ENCODE results near the gene TMEM196.

The TMEM196 gene

GRCh38 chr7:19772841-19773760, at the start of gene TMEM196:
TSS of gene TMEM196 (minus strand) at chr7:19773617. CDS start at chr7:19772696, 921 bp downstream.
- DNase-seq = no peak

GRCh38 chr7:19816128-19816527, 42.7 kb upstream of the TMEM196 start:
- no peak for DNase-seq

- DNase-seq = no peak
Observed at GRCh38 chr7:19815546-19815945, 42.1 kb upstream of the TMEM196 start.

GRCh38 chr7:19814776-19815175, 41.4 kb upstream of the TMEM196 start:
- DNase-seq = no peak

GRCh38 chr7:19811386-19811785, 38.0 kb upstream of the TMEM196 start:
- no peak for DNase-seq

- no peak for DNase-seq
Observed at GRCh38 chr7:19798986-19799385, 25.6 kb upstream of the TMEM196 start.

GRCh38 chr7:19783541-19783940, 10.1 kb upstream of the TMEM196 start:
- DNase-seq = no peak

GRCh38 chr7:19776981-19777380, 3.6 kb upstream of the TMEM196 start:
- no peak for DNase-seq

GRCh38 chr7:19775578-19775977, 2.2 kb upstream of the TMEM196 start:
- DNase-seq = no peak

GRCh38 chr7:19772306-19772705, 1.1 kb downstream of the TMEM196 start:
- DNase-seq = no peak

GRCh38 chr7:19762631-19763030, 10.8 kb downstream of the TMEM196 start:
- no peak for DNase-seq

- DNase-seq = no peak
Observed at GRCh38 chr7:19754521-19755116, 18.8 kb downstream of the TMEM196 start.

GRCh38 chr7:19752020-19752419, 21.4 kb downstream of the TMEM196 start:
- DNase-seq = no peak

GRCh38 chr7:19749658-19750057, 23.8 kb downstream of the TMEM196 start:
- no peak for DNase-seq

GRCh38 chr7:19747740-19748339, 25.6 kb downstream of the TMEM196 start:
- no peak for DNase-seq

- DNase-seq = no peak
Observed at GRCh38 chr7:19744075-19744474, 29.3 kb downstream of the TMEM196 start.

- DNase-seq = no peak
Observed at GRCh38 chr7:19728716-19729115, 44.7 kb downstream of the TMEM196 start.

GRCh38 chr7:19725770-19726169, 47.6 kb downstream of the TMEM196 start:
- DNase-seq = no peak

GRCh38 chr7:19715499-19715898, 57.9 kb downstream of the TMEM196 start:
- DNase-seq = no peak

GRCh38 chr7:19713676-19714075, 59.7 kb downstream of the TMEM196 start:
- DNase-seq = no peak

GRCh38 chr7:19709249-19709578, 64.2 kb downstream of the TMEM196 start:
- no peak for DNase-seq

- no peak for DNase-seq
Observed at GRCh38 chr7:19708397-19709248, 64.8 kb downstream of the TMEM196 start, which contains the start of gene POLR1F. TSS of gene POLR1F (minus strand) at chr7:19709037. CDS start at chr7:19709016, 21 bp downstream.

- no peak for DNase-seq
Observed at GRCh38 chr7:19707240-19707639, 66.2 kb downstream of the TMEM196 start.
